Adrenal gland (tissue), 5 donors: ENCODE results near the gene SORBS1.

Experiments
- CTCF ChIP-seq, 6 experiments: fragments of 450-650 bp in 4 of 6; fragments of 200-600 bp in 2 of 6; sonication (generic) in 1 of 6; IDR thresholded peaks; 1 replicate in 5 of 6; 2 replicates in 1 of 6; pipeline versions ENCODE4 v1.5.1 to v1.8.0; 2016 to 2021; ENCODE audit warnings: antibody characterized with exemption in 6 of 6, mild to moderate bottlenecking in 2 of 6, moderate library complexity in 1 of 6
- POLR2A ChIP-seq, 2 donors: fragments of 450-650 bp; IDR thresholded peaks; one replicate each; pipeline ENCODE4 v1.6.1; 2017; ENCODE audit warnings: antibody characterized with exemption in 2 of 2, mild to moderate bottlenecking in 2 of 2, moderate library complexity in 1 of 2
- donor health status: DM: no; HTN: no; CAD: no.

GRCh38 chr10:95290461-95291364, 270.5 kb downstream of the SORBS1 start, which contains the start of gene PDLIM1:
- TF ChIP-seq CTCF (IDR thresholded peaks at IDR 0.05) (peak in 4 of 6 experiments; percentile 9 to 38 (median 24)), POLR2A (IDR thresholded peaks at IDR 0.05) (peak; percentile 32 to 35)
